ENCODE data around the gene TMEM207.

The TMEM207 gene

DNA sequence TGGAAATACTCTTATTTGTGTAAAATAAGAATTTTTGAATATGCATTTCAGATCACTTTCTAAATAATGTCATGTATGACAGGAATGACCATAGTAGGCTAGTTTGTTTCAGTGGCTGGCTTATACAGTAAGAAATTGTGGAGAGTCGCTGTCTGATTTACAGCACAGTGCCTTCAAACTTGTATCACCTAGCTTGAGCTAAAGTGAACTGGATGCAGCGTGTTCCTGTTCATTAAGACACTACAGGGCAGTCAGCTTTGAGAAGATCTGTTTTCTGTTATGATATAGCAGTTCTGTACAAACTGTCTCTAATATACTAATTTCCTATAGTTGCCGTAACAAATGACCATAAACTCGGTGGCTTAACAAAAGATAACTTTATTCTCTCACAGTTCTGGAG, 51.8 kb downstream of the TMEM207 start:
- in situ Hi-C loops (cut with MboI; ENCODE audit: low pct_unique_long_range_greater_than_20kb, low sequenced_read_pairs): no loop called here
- DNase-seq: no peak

DNA sequence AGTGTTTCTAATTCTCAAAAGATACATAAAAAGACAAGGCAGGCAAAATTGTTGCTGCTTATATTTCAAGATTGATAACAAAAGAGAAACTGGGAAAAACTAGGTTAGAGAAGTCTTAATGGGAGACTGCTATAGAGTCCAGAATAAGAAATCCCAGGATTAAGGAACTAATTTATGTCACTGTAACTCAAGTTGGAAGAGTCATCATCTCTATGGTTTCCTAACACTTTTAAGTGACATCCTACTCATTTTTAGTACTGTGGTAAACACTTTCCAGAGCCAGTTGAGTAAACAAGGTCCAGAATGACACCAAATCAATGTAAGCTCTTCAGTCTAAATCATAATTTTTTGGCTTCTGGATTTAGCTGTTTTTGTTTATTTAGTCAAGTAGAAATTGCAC, 53.7 kb downstream of the TMEM207 start:
- no peak for DNase-seq
- in situ Hi-C loops (cut with MboI; ENCODE audit: low pct_unique_long_range_greater_than_20kb, low sequenced_read_pairs): no loop called here

DNA sequence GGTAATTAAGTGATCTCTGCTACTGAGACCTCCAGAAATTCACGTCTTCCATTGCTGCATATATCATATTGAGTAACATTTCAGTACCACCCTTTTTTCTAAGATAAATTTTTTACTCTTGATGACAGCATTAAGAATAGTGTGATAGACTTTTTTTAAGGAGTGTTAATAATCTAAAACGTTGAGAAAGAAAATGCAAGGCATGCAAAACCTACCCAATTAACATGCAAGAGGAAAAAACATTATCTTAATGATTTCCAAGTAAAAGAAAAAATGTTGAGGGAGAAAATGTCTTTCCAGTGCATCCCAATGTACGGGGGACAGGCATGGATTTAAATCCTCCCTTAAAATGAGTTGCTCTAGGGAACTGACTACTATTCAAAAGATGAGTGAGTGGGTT, 61.0 kb downstream of the TMEM207 start:
- DNase-seq: no peak
- in situ Hi-C loops (cut with MboI; ENCODE audit: low pct_unique_long_range_greater_than_20kb, low sequenced_read_pairs): no loop called here

DNA sequence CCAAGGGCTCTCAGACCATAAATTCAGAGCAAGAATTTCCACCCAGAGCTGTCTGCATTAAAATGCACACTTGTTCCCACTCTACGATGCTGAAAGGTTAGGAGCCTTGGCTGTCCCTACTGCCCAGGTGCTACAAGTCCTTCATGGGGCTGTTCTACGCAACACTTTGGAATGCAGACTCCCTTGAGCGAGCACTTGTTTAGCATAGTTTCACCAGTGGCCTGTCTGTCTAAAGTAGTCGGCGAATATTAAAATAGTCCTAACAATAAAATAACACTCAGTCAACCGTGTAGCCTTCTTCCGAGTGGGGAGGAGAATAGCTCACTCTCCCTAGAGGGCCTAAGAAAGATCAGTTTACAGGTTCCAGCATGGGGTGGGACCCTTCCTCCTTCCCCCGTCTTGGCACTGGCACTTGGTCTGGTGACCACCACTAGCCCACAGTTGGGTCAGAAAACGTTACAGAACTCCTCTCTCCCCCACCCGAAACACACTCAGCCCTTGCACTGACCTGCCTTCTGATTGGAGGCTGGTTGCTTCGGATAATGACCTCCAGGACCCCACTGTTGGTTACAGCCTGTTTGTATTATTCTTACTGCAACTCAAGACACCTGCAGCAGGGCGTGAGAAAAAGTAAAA, 62.0 kb downstream of the TMEM207 start, which contains the start of gene CLDN16:
Gene CLDN16, plus strand, starts transcription at position 586 of the 636 bp plus-strand sequence. CDS start 167 bp downstream, outside the sequence.
- no peak for DNase-seq
- in situ Hi-C loops (cut with MboI; ENCODE audit: low pct_unique_long_range_greater_than_20kb, low sequenced_read_pairs): no loop called here

DNA sequence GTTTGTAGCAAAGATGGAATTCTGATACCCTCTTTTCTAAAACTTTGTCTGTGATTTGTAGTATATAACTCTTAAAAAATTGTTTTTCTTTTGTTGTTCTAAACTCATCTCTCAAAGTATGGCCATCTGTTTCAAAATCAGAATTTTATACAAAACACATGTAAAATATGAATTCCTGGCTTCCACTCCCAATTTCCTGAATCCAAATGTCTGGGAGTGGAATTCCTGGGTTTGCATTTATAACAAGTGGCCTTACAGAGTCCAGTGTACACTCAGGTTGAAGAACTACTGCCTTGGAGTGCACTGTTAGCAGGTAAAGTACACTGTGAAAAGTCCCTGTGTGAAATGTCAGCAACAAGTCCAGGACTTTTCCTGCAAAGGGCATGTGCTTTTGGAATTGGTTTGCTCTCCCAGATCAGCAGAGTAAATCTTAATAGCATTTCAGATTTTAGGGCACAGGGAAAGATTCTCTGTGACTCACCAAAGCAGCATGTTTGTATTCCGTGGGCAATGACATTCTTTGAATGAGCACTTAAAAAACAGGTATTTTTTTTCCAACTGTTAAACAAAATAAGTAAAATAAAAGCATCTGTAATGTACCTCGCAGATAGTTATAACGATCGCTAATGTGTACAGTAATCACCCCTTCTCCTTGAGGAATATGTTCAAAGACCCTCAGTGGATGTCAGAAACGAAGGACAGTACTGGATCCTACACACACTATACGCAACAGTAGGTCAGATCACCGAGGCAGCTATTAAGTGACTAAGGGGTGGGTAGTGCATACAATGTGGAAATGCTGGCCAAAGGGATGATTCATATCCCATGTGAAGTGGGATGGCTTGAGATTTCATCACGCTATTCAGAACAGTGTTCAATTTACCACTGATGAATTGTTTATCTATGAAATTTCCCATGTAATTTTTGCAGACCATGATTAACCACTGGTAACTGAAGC, 63.7 kb downstream of the TMEM207 start:
- in situ Hi-C loops (cut with MboI; ENCODE audit: low pct_unique_long_range_greater_than_20kb, low sequenced_read_pairs): no loop called here
- no peak for DNase-seq

DNA sequence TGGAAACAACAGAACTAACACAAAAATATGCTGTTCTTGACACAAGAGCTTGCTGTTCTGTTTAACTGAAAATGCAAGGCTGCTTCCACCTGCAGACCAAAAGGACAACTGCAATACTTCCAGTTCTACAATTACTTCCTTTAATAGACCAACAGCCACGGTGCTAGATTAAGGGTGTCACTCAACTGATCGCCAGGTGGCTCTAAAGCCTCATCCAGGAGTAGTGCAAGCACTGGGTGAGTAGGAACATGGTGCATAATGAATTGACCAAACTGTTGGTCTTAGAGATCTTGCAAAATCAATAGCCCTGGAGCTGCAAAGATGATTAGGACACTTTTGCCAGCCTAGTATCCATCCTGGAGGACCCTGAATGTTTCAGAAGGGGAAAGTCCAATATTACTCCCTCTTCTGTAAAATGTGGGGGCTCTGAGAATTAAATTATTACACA, 65.4 kb downstream of the TMEM207 start:
- in situ Hi-C loops (cut with MboI; ENCODE audit: low pct_unique_long_range_greater_than_20kb, low sequenced_read_pairs): no loop called here
- DNase-seq: peak; percentile 65

DNA sequence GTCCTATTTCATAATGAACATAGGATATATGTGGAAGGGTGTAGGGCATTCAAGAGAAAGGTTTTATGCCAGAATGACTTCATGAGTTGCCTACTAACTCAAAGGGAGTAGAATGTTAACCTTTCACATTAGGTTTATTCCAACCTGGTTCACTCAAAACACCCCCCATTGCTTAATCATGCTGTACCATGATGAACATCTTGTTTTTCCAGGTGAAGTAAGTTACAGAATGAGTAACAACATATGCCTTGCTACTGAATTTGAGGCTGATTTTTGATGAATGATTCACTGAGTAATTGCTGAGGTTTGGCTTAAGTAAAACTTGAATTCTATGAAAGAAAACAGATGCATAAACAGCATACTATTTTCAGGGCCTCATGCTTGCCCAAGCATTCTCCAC, 67.6 kb downstream of the TMEM207 start:
- DNase-seq: no peak
- in situ Hi-C loops (cut with MboI; ENCODE audit: low pct_unique_long_range_greater_than_20kb, low sequenced_read_pairs): no loop called here

DNA sequence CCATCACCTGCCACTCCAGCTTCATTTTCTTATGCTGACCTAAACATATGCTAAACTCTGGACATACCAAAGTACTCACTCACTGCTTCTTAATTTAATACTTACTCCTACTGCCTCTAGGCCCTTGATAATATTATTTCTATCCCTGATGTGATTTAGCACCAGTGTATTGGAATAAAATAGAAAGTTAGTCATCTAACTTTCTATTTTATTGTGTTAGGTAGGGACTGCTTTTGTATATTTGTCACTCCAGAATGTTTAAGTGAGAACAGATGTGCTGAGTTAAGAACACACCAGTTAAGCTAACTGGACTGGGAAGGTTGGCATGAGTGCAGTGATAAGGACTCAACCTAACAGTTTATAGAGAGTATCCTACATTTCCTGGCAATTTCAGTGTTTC, 68.3 kb downstream of the TMEM207 start:
- no peak for DNase-seq
- in situ Hi-C loops (cut with MboI; ENCODE audit: low pct_unique_long_range_greater_than_20kb, low sequenced_read_pairs): no loop called here

DNA sequence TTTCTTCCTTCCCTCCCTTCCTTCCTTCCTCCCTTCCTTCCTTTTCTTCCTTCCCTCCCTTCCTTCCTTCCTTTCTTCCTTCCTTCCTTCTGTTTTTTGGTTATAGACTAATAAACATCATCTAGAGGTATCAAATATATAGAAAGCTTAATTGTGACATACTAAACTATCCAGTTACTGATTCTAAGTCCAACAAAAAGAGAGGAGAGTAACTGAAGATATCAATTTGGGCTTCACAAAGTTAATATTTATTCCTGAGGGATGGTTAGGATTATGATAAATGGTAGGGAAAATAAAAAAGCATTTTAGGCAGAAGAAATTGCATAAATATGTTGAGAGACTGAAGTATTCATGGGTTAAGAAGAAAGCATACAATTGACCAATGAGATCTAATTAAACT, 69.5 kb downstream of the TMEM207 start:
- no peak for DNase-seq
- in situ Hi-C loops (cut with MboI; ENCODE audit: low pct_unique_long_range_greater_than_20kb, low sequenced_read_pairs): no loop called here
